Measurements from ENCODE around the gene DTNBP1.

DTNBP1 gene

GRCh38 chr6:15623276-15624116 lies 39.3 kb downstream of the DTNBP1 start:
- peak; percentile 2 for DNase-seq (ENCODE audit: low spot score)

DNA sequence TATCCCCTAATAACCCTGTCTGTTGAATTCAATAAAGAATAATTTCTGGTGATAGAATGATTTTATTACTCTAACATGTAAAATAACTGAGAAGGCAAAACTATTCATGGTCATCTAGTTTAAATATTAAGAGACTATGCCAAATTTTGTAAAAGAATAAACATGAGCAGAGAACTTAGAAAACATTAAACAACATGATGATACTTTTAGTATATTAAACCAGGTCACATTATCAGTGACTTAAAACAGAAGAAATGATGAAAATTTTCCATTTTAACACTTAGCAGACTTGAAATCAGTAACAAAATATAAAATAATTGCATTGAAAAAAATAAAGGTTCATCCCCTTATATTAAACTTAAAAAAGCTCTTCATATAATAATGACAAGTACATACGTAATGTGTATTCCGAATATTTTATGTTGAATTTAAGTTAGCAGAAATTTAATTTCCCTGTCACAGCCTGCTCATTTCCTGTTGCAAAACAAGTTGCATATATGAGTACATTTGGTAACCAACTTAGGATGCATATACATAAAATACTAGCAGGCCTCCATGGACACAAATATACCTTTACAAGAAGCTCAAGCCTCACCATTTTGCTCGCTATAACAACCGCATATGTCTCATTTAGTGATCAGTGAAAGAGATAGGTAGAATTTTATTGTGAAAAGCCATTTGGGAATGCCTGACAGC lies 40.6 kb downstream of the DTNBP1 start:
- no peak for DNase-seq (ENCODE audit: low spot score)

GRCh38 chr6:15621203-15622044 lies 41.4 kb downstream of the DTNBP1 start:
- no peak for DNase-seq (ENCODE audit: low spot score)

- no peak for DNase-seq (ENCODE audit: low spot score)
Observed at GRCh38 chr6:15620611-15621010, 42.2 kb downstream of the DTNBP1 start.

DNA sequence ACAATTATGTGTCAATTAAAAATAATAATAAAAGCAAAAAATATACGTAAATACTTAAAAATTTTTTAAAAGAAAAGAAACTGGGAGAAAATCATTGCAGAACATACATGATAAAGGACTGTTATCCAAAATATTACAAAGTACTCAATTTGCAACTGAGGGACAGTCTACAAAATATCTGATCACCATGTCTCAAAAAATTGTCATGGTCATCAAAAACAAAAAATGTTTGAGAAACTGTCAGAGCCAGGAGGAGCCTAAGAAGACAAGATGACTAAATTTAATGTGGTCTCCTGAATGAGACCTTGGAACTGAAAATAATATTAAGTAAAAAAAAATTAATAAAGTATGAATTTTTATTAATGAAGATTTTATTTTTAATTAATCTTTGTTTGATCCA lies 43.5 kb downstream of the DTNBP1 start:
- no peak for DNase-seq (ENCODE audit: low spot score)

GRCh38 chr6:15618685-15619084 lies 44.1 kb downstream of the DTNBP1 start:
- DNase-seq (ENCODE audit: low spot score), result no peak

DNA sequence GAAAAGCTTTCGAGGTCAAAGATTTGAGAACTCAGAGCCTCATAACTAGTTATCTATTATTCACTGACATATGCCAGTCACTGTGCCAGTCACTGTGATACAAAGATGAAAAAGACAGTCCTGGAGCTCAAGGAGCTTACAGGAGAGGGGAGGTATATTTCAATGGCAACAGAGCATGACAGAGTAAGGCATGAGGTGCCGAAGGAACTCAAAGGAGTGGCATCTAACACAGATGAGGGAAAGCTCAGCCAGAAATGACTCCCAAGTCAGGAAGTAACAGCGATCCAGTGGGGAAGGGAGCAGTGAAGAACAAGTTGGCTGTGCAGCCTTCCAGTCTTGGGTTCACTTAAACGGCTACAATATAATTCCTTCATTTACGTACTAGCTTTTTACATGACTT lies 46.6 kb downstream of the DTNBP1 start:
- DNase-seq (ENCODE audit: low spot score), result no peak

GRCh38 chr6:15615802-15616201 lies 47.0 kb downstream of the DTNBP1 start:
- no peak for DNase-seq (ENCODE audit: low spot score)

- DNase-seq (ENCODE audit: low spot score), result no peak
Observed at GRCh38 chr6:15614277-15614676, 48.6 kb downstream of the DTNBP1 start.

GRCh38 chr6:15608396-15608795 lies 54.4 kb downstream of the DTNBP1 start:
- DNase-seq (ENCODE audit: low spot score), result peak; percentile 8

- DNase-seq (ENCODE audit: low spot score), result no peak
Observed at GRCh38 chr6:15607603-15608002, 55.2 kb downstream of the DTNBP1 start.

DNA sequence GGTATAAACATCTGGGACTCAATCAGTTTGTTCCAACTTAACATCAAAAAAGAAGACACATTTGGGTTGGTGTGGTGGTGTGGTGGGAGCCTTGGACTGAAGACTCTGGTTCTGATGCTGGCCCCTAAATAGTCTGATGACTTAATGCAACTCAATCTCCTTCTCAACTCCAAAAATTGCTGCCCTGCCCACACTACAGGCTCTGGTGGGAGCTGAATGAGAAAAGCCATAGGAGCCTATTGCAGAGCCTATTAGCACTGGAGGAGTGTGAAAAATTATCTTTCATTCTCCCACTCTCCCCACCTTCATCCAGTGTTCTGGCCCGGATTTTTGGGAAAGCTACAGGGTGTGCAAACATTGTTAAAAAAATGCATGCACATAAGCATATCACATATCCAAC lies 56.5 kb downstream of the DTNBP1 start:
- DNase-seq (ENCODE audit: low spot score), result no peak

DNA sequence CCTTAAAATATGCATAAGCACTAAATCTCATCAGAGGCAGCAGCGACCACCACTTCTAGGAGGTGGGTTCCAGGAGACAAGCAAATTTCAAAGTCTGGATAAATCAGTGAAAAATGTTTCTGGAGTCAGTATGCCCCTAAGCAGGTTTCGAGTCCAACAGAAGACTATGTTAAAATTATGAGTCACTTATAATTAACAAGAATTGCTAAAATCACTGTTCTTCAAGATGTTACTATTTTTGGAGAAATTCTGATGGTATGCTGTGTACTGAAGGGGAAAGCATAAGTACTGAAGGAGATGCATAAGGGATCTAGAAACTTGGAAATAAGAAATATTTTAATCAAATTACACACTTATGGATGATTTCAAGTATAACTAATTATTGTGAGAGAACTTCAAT lies 58.0 kb downstream of the DTNBP1 start:
- DNase-seq (ENCODE audit: low spot score), result no peak

DNA sequence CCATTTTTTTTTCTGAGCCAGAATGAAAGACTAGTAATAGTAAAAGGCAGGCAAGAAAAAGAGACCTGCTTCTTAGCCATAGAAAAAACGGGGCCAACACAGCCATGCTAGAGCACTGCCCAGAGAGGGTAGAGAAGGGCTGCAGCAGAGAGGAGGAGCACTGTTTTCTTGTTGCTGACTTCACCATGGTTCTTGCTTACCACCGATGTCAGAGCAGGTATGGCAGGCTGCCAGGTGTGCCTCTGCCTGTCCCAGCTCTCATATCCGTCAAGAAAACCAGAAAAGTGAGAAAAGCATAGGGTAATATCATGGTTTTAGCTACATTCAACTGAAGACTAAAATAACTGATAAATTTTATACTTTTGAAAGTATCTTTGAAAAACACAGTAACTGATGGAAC lies 60.7 kb downstream of the DTNBP1 start:
- no peak for DNase-seq (ENCODE audit: low spot score)

DNA sequence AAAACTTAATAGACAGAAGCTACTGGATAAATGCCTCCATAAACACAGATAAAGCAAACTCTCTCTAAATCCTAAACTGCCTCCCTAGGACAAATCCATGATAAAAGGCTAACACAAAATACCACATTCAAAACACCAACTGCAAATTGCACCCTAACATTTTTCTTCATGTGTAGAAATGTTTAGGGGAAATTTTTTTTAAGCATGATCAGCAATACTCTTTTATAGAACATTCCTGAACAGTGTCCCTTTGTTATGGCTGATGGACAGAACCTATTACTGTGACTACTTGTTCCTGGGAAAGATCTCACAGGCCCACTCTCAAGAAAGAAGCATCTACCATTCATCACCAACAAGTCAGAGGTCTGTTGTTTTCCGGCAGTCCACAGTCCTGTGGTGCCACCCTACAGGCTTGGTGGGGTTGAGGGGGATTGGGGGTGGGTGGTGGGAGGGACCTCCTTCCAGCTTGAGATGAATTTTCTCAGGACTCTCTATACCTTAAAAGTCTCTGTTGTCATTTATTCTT lies 64.5 kb downstream of the DTNBP1 start:
- DNase-seq (ENCODE audit: low spot score), result no peak

DNA sequence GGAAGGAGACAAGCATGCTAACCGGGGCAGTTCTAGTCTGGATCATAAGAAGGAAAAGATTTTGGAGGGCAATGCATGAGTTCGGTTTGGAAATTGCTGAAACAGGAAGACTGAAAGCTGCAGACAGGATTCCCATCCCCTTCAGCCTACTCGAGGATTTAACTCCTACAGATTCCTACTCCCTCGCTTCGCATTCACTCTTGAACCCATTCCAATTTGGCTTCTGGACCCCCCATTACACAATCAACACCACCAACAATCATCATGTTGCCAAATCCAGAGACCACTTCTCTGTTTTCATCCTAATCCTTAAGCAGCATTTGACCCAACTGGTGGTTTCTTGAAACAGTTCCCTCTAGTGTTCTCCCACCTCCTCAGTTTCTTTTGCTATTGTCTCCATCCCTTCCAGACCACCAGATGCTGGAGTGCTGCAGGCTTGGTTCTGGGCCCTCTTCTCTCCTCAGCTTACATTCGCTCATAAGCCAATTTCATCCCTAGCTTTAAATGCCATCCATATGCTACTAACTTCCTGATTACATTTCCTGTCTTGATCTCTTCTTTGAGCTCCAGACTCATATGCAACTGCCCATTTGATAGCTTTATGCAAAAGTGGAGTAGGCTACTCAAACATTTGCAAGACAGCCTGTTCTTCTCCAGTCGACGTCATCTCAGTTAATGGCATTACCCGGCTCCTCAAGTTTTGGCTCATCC lies 66.5 kb downstream of the DTNBP1 start:
- no peak for DNase-seq (ENCODE audit: low spot score)

DNA sequence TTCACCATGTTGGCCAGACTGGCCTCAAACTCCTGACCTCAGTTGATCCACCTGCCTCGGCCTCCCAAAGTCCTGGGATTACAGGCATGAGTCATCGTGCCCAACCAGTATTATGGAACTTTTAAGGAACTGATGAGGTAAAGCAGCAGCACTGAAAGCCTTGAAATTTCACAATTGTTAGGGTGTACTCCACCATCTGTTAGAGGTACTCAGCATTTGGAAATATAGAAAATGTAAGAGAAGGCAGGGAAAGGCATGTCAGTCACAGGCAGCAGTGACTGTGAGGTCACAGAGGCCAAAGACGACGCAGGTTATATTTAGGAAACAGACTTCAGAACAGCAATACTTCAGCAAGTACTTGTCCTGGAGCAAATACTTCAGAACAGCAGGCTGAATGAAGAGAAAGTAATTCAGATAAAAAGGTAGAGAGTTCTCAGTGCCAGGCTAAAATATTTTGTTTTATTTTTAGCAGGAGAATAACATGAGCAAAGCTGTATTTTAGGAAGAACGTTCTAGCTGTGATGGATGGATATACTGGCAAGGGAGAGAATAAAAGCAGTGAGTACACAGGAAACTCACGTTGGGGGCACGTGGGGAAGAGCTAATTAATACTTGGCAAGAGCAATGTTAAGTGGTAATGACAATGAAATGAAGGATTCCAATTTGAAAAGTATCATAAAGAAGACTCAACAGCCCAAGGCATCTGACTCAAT lies 67.2 kb downstream of the DTNBP1 start:
- no peak for DNase-seq (ENCODE audit: low spot score)

DNA sequence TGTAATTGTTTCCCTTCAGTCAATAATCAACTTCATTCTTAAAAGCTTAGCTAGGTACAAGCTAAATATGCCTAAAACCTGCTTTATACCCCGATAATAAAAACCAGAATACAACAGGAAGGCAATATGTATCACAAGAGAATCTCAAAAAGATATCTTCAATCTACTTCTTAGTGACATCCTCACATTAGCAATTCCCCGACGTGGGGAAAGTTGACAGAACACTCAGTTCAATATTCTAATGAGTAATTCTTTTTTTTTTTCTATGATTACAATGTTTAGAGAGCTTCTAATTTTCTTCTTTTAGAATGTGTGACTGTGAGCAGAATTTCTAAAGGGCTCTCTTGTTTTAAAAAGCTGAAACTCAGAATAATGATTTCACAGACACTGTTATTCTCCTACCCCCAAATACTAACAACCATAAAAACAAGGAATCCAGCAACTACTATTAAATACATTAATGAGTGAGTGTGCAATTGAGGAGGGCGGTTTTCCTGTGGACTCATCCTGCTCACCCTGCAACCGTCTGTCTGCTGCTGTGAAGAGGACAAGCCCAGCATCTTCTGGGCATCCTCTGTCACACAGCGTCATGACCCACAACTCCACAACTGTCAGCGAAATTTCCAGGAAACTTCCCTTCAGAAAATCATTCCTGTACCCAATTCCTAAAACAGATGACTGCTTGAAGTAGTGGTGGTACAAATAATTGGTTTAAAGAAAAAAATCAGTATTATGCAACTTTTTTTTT lies 68.1 kb downstream of the DTNBP1 start:
- no peak for DNase-seq (ENCODE audit: low spot score)

DNA sequence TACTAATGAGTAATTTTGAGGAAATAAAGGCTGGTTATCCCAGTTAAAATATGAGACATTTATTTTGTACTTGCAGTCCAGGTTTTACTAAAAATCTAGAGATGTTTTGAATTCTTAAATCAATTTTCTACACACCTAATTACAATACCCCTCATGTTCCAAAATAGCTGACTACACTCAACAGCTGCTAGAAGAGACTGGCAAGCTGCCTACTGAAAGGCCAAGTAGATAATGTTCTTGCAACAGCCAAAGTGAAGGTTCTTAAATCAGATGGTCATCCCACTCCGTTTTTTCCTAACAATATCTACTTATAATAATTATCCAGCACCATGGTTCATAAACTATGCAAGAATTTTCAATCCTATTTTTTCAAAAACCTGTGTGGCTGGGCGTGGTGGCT lies 69.0 kb downstream of the DTNBP1 start:
- no peak for DNase-seq (ENCODE audit: low spot score)

GRCh38 chr6:15592610-15593009 lies 70.2 kb downstream of the DTNBP1 start:
- DNase-seq (ENCODE audit: low spot score), result no peak
